WERI-Rb-1 (cell line): ENCODE measurements around the gene UBE2O.

Source experiments
- DNase-seq: peaks from one replicate; pipeline ENCODE4 v3.0.0-alpha.2; 2020
- H3K27ac ChIP-seq: fragments of 250-450 bp; sonication (Bioruptor Pico); 2 replicates; pipeline ENCODE4 v1.5.1; 2020; ENCODE audit warnings: mild to moderate bottlenecking, moderate library complexity
- H3K27me3 ChIP-seq: fragments of 250-450 bp; sonication (Bioruptor Pico); 2 replicates; pipeline ENCODE4 v1.5.1; 2021; ENCODE audit warnings: mild to moderate bottlenecking, low read depth, moderate library complexity; ENCODE audit not compliant: insufficient read depth, severe bottlenecking
- H3K36me3 ChIP-seq: fragments of 250-450 bp; sonication (Bioruptor Pico); 2 replicates; pipeline ENCODE4 v1.5.1; 2020; ENCODE audit warnings: mild to moderate bottlenecking, moderate library complexity
- H3K4me3 ChIP-seq: 2 replicates; pipeline ENCODE4 v1.5.1; 2011; ENCODE audit warnings: low read depth, mild to moderate bottlenecking, control low read depth, low read length
- H3K9me3 ChIP-seq: fragments of 250-450 bp; sonication (Bioruptor Pico); 2 replicates; pipeline ENCODE4 v1.5.1; 2021; ENCODE audit warnings: mild to moderate bottlenecking, moderate library complexity; ENCODE audit not compliant: severe bottlenecking
- TF ChIP-seq, protein P1 (sequence below): IDR thresholded peaks from 2 replicates; pipeline ENCODE4 v1.5.1; 2011; ENCODE audit warnings: low read depth, mild to moderate bottlenecking, control low read depth, inconsistent platforms, low read length

Gene UBE2O

DNA sequence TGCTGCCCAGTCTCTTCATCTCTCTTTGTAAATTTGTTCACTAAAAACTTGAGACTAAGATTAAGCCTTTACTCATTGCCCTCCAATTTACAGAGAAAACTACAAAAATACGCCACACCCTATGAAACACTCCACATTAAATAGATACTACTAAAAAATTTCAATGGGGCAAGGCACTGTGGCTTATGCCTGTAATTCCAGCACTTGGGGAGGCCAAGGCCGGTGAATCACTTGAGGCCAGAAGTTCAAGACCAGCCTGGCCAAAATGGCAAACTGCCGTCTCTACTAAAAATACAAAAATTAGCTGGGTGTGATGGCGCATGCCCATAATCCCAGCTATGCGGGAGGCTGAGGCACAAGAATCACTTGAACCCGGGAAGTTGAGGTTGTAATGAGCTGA, 3.8 kb downstream of the UBE2O start:
- Histone ChIP-seq H3K36me3 (peaks cover 12% of the 10 kb centered on the region), H3K4me3 (no peak overlapping the region), H3K27ac (no peak overlapping the region), H3K9me3 (no peaks in the 10 kb centered on the region), H3K27me3 (no peaks in the 10 kb centered on the region)
- TF ChIP-seq, protein P1, sequence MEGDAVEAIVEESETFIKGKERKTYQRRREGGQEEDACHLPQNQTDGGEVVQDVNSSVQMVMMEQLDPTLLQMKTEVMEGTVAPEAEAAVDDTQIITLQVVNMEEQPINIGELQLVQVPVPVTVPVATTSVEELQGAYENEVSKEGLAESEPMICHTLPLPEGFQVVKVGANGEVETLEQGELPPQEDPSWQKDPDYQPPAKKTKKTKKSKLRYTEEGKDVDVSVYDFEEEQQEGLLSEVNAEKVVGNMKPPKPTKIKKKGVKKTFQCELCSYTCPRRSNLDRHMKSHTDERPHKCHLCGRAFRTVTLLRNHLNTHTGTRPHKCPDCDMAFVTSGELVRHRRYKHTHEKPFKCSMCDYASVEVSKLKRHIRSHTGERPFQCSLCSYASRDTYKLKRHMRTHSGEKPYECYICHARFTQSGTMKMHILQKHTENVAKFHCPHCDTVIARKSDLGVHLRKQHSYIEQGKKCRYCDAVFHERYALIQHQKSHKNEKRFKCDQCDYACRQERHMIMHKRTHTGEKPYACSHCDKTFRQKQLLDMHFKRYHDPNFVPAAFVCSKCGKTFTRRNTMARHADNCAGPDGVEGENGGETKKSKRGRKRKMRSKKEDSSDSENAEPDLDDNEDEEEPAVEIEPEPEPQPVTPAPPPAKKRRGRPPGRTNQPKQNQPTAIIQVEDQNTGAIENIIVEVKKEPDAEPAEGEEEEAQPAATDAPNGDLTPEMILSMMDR, result no peak
- no peak for DNase-seq

DNA sequence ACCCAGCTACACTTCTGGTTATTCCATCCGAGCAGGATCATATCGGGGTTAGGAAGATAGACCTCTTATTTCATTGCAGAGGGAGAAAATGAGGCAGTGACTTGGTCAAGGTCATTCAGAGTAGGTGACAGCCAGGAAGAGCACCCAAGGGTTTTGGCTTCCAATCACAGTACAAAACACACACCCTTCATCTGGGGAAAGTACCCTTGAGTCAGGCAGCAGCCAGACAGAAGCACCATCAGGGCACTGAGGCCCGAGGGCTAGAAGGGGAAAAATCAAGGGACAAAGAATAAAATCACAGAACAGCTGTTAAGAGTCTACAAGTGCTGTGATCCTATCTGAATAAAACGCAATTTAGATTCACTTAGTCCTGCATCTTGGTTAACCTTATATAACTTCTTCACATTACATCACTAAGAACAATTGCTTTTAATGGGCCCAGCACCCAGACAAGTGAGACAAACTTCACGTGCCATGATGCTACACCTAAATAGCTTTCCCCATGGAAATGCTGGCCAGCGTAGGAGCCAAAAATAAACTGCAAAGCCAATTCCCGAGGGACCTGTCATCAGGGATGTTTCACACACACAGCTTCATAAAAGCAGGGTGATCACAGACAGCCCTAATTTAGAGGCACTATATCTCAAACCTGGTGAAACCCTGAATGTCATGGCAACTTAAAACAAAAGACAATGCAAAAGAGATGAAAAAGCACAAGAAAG, 4.9 kb downstream of the UBE2O start:
- no peak overlapping the region for H3K27ac ChIP-seq
- TF ChIP-seq, protein P1, result no peak
- peaks cover 16% of the 10 kb centered on the region for H3K36me3 ChIP-seq
- H3K9me3 ChIP-seq, result no peaks in the 10 kb centered on the region
- no peaks in the 10 kb centered on the region for H3K27me3 ChIP-seq
- H3K4me3 ChIP-seq, result no peak overlapping the region
- no peak for DNase-seq

DNA sequence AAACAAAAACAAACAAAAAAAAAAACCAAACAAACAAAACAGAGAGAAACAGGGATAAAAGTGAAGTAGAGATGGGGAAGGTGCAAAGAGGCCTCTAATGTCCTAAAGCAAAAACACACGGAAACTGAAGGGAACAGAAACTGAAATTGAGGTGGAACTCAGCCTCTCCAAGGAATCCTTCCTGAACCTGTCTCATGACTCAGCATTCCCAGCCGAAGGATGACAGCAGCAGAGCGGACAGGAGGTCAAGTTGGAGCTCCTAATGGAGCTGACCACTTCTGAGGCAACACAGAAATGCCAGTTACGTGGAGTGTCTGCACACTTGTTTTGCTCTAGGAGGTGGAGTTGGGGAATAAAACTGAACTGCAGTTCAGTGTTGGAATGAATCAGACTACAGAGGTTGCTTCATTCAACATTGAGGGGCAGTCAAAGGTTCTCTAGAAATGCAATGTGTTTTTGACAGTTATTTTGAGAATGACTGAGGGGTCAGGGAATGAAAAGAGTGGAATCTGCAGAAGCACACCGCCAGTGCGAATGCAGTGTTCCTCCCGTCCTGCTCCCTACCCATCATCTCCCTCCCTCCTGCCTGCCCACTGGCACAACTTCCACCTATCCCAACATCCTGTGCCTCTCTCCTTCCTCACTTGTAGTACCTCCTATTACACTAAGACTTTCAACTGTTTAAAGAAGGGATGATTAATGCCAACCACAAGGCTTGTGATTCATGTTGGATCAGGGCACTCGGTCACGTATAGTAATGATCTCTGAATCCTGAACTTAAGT, 6.3 kb downstream of the UBE2O start:
- Histone ChIP-seq H3K27ac (no peak overlapping the region), H3K4me3 (no peak overlapping the region), H3K9me3 (no peaks in the 10 kb centered on the region), H3K27me3 (no peaks in the 10 kb centered on the region), H3K36me3 (peaks cover 16% of the 10 kb centered on the region)
- TF ChIP-seq, protein P1, result no peak
- no peak for DNase-seq

DNA sequence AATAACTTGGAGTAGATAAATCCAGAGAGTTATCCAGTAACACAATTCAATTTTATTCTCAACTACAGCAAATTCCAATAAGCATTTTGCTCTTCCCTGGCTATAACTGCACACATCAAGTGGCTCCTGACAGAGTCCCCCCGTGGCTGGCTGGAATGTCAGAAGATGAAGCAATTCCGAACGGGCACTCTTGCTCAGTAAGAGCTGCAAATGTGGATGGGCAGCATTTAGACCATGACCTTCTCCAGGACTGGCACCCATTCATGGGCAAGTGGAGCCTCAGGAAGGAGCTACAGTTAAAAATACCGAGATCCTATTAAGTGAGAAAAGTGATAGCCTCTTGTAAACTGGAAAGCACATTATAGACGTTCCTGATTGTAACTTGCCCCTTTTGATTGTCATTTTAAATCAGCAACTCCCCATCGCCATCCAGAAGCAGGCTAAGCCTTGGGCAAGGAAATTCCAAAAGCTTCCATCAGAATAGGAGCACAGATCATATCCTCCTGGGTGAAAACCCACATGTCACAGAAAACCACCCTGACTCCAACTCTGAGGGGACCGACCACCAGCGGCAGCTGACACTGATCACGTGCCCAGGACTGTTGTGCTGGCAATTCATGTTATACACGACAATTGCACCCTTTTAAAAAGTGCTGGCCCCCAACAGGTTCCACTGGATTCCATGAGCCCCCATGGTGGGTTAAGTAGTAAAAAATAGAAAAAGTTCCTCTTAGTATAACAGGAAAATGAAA, 7.1 kb downstream of the UBE2O start:
- no peak overlapping the region for H3K4me3 ChIP-seq
- no peak overlapping the region for H3K27ac ChIP-seq

DNA sequence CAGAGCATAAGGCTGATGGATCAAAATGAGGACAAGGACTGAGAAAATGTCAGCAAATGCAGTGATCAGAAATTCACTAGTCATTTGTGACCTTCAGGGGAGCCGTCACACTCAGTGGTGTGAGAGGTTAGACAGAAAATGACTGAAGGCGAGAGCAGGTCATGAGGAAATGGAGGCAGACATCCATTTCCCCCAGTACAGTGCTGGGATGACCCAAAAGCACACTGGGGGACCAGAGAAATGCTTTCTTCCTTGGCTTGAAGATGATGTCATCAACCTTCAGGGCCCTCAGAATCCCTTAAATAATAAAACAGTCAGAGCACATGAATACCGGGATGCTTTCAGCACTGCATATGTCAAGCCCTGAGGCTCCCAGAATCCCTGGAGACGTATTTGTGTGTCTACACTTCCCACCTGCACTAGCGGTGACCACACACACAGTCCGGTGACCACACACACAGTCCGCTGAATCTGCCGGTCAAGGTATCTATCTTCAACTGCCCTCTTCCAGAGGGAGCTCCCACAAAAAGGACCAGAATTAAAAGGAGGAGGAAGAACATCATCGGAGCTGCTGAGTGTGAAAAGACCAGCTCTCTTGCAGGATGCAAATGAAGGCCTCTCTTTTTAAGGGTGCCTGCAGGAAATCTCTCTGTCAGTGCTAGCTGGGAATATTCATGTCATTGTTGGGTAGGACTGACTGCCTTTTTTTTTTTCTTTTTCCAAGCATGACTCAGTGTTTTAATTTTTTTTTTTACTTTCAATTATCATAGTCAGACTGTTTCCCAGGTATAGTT, 8.2 kb downstream of the UBE2O start:
- TF ChIP-seq, protein P1, result no peak
- Histone ChIP-seq H3K9me3 (no peaks in the 10 kb centered on the region), H3K27me3 (no peaks in the 10 kb centered on the region), H3K4me3 (no peak overlapping the region), H3K36me3 (peaks cover 11% of the 10 kb centered on the region), H3K27ac (no peak overlapping the region)
- no peak for DNase-seq

More for the DNA sequence above, 7.1 kb downstream of the UBE2O start:
- TF ChIP-seq, protein P1, result no peak
- Histone ChIP-seq H3K9me3 (no peaks in the 10 kb centered on the region), H3K27me3 (no peaks in the 10 kb centered on the region), H3K36me3 (peaks cover 9% of the 10 kb centered on the region)
- no peak for DNase-seq
